ENCODE results near the gene PLPP4.

Gene PLPP4

GRCh38 chr10:120527691-120528090 lies 70.7 kb downstream of the PLPP4 start:
- DNase-seq: no peak

DNA sequence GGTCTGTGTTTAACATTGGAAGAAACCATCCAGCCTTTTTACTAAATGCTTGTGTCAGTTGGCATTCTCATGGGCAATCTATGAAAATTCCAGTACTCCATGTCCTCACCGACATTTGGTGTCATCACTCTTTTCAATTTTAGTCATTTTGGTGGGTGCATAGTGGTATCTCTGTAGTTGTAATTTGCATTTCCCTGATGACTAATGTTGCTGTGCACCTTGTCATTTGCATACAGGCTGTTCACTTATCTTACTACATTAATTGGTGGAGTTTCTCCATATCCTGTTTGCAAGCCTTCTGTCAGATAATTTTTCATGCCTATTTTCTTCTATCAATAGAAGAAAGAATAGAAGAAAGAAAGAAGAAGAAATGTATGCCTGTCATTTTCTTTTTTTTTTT lies 73.7 kb downstream of the PLPP4 start:
- no peak for DNase-seq

- DNase-seq: no peak
Measured at GRCh38 chr10:120538091-120538490, 81.1 kb downstream of the PLPP4 start.

GRCh38 chr10:120539076-120539475 lies 82.0 kb downstream of the PLPP4 start:
- DNase-seq: no peak

DNA sequence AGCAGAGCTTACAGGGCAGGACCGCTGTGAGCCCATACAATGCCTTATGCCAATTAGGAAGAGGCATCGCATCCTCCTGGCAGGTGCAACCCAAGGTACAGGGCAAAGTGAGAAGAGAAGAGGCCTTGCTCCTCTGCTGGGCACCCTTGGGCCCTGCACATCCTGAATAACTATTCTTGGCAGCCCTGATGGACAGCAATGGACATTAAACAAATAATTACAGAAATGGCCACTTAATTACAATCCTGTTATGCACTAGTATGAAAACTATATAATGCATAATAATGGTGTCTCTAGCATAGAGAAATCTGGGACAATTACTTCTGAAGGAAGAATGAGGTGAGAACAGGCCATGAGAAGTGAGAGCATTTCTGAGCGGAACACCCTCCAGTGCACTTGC lies 83.5 kb downstream of the PLPP4 start:
- no peak for DNase-seq

- no peak for DNase-seq
Measured at GRCh38 chr10:120541984-120542383, 85.0 kb downstream of the PLPP4 start.

GRCh38 chr10:120542591-120542990 lies 85.6 kb downstream of the PLPP4 start:
- DNase-seq: no peak

DNA sequence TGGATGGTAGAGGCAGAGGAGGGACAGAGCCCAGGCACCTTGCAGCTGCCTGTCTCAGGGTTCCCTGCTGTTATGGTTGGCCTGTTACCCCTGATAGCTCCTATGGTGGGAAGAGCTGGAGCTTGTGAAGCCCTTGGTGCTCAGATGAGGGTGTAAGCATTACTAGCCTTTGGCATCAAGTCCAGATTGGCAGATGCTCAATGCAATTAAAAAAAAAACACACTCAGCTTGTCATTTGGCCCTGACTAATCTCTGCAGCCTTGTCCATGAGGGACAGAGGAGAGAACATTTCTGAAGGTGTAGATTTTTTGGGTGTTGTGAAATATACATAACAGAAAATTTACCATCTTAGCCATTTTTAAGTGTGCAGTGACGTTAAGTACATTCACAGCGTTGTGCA lies 86.3 kb downstream of the PLPP4 start:
- no peak for DNase-seq

DNA sequence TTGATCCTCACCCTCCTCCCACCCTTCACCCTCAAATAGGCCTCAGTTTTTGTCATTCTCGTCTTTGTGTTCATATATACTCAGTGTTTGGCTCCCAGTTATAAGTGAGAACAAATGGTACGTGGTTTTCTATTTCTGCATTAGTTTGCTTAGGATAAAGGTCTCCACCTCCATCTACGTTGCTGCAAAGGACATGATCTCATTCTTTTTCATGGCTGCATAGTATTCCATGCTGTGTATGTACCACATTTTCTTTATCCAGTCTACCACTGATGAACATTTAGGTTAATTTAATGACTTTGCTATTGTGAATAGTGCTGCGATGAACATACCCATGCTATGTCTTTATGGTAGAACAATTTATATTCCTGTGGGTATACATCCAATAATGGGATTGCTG lies 91.2 kb downstream of the PLPP4 start:
- DNase-seq: no peak

- no peak for DNase-seq
Measured at GRCh38 chr10:120552262-120552661, 95.2 kb downstream of the PLPP4 start.

GRCh38 chr10:120553911-120554310 lies 96.9 kb downstream of the PLPP4 start:
- DNase-seq: no peak

GRCh38 chr10:120555436-120555835 lies 98.4 kb downstream of the PLPP4 start:
- no peak for DNase-seq

GRCh38 chr10:120555842-120556532 lies 99.0 kb downstream of the PLPP4 start:
- DNase-seq: no peak

DNA sequence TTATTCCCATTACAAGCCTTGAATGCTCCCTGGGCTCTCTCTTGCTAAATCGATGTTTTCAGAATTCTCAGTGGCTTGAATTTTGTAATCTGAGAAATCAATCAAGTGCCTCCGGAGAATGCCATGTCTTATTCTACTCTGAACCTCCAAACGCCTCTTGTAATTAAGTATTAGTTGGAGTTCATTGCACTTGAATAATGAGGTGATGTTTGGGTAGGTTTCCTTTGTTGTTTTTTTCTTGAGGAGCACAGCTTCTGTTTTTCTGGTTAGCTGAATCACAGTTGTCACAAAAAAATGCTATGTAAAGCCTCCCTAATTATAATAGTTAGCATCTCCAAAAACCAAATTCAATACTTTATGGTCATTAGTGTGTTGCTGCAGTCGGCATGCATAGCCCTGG lies 100.3 kb downstream of the PLPP4 start:
- DNase-seq: no peak

GRCh38 chr10:120559800-120560199 lies 102.8 kb downstream of the PLPP4 start:
- no peak for DNase-seq

GRCh38 chr10:120562956-120563355 lies 105.9 kb downstream of the PLPP4 start:
- no peak for DNase-seq

DNA sequence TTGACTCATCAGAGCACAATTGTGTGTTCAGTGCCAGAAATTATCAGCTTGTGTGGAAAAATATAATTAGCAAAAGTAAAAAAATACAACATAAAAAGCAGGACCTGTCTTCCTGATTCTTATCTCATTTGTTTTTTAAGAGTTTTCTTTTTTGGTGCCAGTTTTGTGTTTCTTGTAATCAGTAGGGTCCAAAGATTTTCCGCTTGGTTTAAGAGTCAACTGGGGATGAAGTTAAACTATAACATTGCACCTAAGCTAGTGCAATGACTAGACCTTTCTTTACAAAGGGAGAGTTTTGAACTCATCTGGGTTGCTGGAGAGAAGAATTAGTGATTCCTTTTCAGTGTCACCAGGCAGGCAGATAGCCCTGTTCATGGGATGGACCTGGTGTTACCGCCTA lies 113.4 kb downstream of the PLPP4 start:
- DNase-seq: no peak

GRCh38 chr10:120571266-120571665 lies 114.2 kb downstream of the PLPP4 start:
- DNase-seq: no peak

DNA sequence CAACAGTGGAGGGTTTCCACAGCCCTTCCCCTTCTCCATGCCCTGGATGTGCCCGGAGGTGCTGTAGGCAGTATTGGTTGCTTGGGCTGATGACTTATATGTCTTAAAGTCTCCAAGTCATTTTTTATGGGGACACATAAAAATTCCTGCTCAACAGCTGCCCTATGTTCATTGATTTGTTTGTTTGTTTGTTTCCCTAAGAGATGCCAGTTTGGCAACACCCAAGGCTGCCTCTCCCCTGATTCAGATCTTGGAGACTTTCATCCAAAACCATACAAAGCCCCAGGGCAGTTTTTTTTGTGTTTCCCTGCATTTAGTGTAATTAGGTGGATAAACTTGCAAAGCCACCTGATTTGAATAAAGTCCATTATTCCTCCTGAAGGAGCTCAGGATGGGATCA lies 115.3 kb downstream of the PLPP4 start:
- no peak for DNase-seq

GRCh38 chr10:120573355-120573754 lies 116.3 kb downstream of the PLPP4 start:
- no peak for DNase-seq

- DNase-seq: no peak
Measured at GRCh38 chr10:120574981-120575380, 118.0 kb downstream of the PLPP4 start.

- no peak for DNase-seq
Measured at GRCh38 chr10:120575411-120575810, 118.4 kb downstream of the PLPP4 start.

DNA sequence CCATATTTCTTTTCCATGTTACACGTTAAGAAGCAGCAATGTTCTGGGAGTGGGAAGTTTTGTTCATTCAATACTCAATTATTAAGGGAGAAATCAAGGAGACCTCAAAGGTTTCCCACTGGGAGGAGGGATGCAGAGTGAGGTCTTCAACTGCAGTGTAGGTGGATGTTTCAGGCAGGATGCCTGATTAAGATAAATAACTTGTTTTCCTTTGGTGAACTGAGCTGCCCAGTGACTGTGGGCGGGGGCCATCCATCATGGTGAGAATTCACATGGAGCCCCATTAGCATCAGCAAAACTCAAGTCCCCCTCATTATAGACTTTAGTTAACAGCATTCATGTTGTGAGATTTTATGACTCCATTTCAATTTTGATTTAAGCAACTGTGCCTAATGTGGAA lies 121.1 kb downstream of the PLPP4 start:
- no peak for DNase-seq

DNA sequence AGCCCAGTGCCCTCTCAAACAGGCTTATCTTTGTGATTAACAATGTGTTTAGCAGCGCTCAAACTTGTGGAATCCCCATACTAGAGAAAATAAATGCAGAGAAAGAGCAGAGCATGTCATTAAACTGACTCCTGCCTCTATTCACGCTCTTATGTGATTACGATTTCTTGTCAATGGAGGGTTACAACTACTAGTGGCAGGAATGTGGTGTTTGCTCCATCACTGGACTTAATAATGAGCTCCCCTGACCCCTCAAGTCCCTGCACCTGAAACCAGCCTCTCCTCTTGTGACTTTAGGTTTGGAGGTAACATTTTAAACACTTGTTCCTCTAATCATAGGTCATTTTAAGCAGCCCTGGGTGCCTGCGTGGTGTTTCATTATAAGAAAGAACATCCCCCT lies 121.9 kb downstream of the PLPP4 start:
- no peak for DNase-seq

Data from NK-92 treated with Interleukin-12 subunit alpha and Interleukin-12 subunit beta, amount 100 ng/mL, for 24 hours (cell line).